A673 (cell line): Measurements from ENCODE around the gene PELI2.

Source experiments
- EZH2 ChIP-seq: fragments of 200-600 bp; sonication (generic); IDR thresholded peaks from 2 replicates; pipeline ENCODE4 v1.6.1; 2017; ENCODE audit warnings: borderline replicate concordance, low read depth, mild to moderate bottlenecking, mixed read lengths, antibody characterized with exemption, low read length; ENCODE audit not compliant: poor library complexity, severe bottlenecking
- TF ChIP-seq, protein P1 (sequence below): fragments of 300-800, 200-600 bp; sonication (generic); conservative IDR thresholded peaks from 2 replicates; pipeline ENCODE4 v1.5.1; 2017; ENCODE audit warnings: low read depth, mild to moderate bottlenecking, antibody characterized with exemption, low read length, moderate library complexity, mixed read lengths

DNA sequence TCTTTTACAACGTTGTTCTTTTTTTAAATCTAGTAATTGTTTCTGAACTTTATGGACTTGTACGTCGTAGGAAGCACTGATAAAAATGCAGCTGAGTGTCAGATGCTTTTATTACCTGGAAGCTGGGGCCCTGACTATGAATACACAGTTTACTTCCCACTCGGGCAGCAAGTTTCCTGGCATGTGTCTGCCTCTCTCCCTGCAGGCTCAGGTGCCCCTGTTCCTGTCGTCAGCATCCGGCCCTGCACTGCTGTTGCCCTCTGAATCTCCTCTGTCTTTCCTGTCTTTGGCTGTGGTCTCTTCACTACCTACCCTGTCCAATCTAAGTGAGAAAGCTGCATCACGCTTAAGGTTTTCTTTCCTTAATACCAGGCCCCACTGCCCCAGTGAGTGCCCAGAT is 75.8 kb downstream of the PELI2 start:
- TF ChIP-seq, protein P1, sequence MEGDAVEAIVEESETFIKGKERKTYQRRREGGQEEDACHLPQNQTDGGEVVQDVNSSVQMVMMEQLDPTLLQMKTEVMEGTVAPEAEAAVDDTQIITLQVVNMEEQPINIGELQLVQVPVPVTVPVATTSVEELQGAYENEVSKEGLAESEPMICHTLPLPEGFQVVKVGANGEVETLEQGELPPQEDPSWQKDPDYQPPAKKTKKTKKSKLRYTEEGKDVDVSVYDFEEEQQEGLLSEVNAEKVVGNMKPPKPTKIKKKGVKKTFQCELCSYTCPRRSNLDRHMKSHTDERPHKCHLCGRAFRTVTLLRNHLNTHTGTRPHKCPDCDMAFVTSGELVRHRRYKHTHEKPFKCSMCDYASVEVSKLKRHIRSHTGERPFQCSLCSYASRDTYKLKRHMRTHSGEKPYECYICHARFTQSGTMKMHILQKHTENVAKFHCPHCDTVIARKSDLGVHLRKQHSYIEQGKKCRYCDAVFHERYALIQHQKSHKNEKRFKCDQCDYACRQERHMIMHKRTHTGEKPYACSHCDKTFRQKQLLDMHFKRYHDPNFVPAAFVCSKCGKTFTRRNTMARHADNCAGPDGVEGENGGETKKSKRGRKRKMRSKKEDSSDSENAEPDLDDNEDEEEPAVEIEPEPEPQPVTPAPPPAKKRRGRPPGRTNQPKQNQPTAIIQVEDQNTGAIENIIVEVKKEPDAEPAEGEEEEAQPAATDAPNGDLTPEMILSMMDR: no peak
- no peak for TF ChIP-seq EZH2
